ENCODE measurements around the gene MRFAP1.
"Not testable (repeated sequence)": the region's sequence is repeated elsewhere in the genome, so short reads cannot be mapped to it uniquely, and the experiment has no call there.

MRFAP1 gene

GRCh38 chr4:6672131-6672530, 31.6 kb downstream of the MRFAP1 start:
- no peak for DNase-seq

- not testable (repeated sequence) for DNase-seq
These were observed 32.2 kb downstream of the MRFAP1 start for GRCh38 chr4:6672541-6673190.

GRCh38 chr4:6673191-6673659, 32.7 kb downstream of the MRFAP1 start:
- peak; percentile 56 for DNase-seq

- DNase-seq: peak; percentile 92
These were observed 33.4 kb downstream of the MRFAP1 start for GRCh38 chr4:6673660-6674499.

- peak; percentile 38 for DNase-seq
These were observed 34.1 kb downstream of the MRFAP1 start for GRCh38 chr4:6674500-6675149.

- DNase-seq: no peak
These were observed 36.5 kb downstream of the MRFAP1 start for GRCh38 chr4:6676722-6677558.

- no peak for DNase-seq
These were observed 40.0 kb downstream of the MRFAP1 start for GRCh38 chr4:6680372-6681034.

GRCh38 chr4:6681191-6681590, 40.7 kb downstream of the MRFAP1 start:
- no peak for DNase-seq

GRCh38 chr4:6682862-6683590, 42.5 kb downstream of the MRFAP1 start:
- DNase-seq: no peak

GRCh38 chr4:6684656-6685055, 44.2 kb downstream of the MRFAP1 start:
- no peak for DNase-seq

- DNase-seq: no peak
These were observed 45.8 kb downstream of the MRFAP1 start for GRCh38 chr4:6686104-6686787.

- no peak for DNase-seq
These were observed 47.7 kb downstream of the MRFAP1 start for GRCh38 chr4:6687947-6688878.

- DNase-seq: no peak
These were observed 48.5 kb downstream of the MRFAP1 start for GRCh38 chr4:6688879-6689505.

- no peak for DNase-seq
These were observed 49.0 kb downstream of the MRFAP1 start for GRCh38 chr4:6689506-6689960.

Data from NCI-H1092 treated with DMSO at 0.1 percent for 48 hours (cell line).